ENCODE data around the gene CLRN1. TPM values are rescaled to one million over a fixed set of nuclear protein-coding genes. Genes with fewer than 3 reads are reported as not detected.

Gene CLRN1
- total RNA-seq, 4 donors from 2014 or later, result not detected

DNA sequence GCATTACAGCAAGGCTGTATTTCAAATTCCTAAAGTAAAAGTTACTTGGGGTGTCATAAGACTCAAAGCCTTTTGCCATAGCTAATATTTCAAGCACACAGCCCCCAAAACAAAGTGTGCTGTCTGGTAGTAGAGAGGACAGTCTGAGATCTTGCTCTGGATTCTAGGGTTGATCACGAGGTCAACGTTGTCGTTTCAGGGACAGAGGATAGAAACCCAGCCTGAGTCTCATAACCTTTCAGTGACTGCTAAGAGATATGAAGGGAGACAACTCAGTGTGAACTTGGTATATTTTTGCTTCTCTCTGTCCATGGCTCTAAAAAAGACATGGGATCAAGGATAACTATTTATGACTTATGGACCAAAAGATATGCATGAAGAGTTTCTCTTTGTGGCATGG lies 41.7 kb downstream of the CLRN1 start:
- Histone ChIP-seq H3K36me3 (no peaks in the 10 kb centered on the region), H3K27ac (no peak overlapping the region), H3K27me3 (no peaks in the 10 kb centered on the region), H3K4me3 (no peak overlapping the region), H3K9me3 (no peaks in the 10 kb centered on the region), H3K4me1 (peaks cover 0 to 1% (median 0%) of the 10 kb centered on the region in 4 donors)
- TF ChIP-seq POLR2A (IDR thresholded peaks at IDR 0.05) (no peak), EP300 (IDR thresholded peaks at IDR 0.05) (no peak)
- TF ChIP-seq, protein P1, sequence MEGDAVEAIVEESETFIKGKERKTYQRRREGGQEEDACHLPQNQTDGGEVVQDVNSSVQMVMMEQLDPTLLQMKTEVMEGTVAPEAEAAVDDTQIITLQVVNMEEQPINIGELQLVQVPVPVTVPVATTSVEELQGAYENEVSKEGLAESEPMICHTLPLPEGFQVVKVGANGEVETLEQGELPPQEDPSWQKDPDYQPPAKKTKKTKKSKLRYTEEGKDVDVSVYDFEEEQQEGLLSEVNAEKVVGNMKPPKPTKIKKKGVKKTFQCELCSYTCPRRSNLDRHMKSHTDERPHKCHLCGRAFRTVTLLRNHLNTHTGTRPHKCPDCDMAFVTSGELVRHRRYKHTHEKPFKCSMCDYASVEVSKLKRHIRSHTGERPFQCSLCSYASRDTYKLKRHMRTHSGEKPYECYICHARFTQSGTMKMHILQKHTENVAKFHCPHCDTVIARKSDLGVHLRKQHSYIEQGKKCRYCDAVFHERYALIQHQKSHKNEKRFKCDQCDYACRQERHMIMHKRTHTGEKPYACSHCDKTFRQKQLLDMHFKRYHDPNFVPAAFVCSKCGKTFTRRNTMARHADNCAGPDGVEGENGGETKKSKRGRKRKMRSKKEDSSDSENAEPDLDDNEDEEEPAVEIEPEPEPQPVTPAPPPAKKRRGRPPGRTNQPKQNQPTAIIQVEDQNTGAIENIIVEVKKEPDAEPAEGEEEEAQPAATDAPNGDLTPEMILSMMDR (IDR thresholded peaks at IDR 0.05), result no peak
- no peak for DNase-seq (ENCODE audit: low spot score in 2 of 2)
- WGBS, 2 donors, result 46% methylated on average over 3 of the region's 3 CpGs

DNA sequence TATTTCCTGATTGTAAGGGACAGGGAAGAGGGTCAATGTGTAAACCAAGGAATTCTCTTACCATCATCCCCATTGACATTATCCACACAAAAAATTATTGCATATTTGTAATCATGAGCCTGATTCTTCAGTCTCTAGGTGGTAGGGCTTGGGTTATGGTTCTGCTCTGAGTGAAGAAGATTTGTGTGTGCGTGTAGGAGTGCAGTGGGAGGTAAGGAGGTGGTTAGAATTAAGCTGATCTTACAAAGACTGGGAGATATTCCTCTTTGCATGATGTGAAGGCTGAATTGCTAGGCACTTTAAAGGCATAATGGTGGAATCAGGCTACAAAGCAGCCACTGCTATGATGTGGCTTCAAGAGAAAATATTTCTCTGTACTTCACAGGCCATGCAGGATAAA lies 44.3 kb downstream of the CLRN1 start:
- TF ChIP-seq POLR2A (IDR thresholded peaks at IDR 0.05), result no peak
- TF ChIP-seq, protein P1 (IDR thresholded peaks at IDR 0.05), result no peak
- no peak for TF ChIP-seq EP300 (IDR thresholded peaks at IDR 0.05)
- H3K4me1 ChIP-seq, result peaks cover 0 to 4% (median 0%) of the 10 kb centered on the region in 4 donors
- no peaks in the 10 kb centered on the region for H3K36me3 ChIP-seq
- H3K4me3 ChIP-seq, result no peak overlapping the region
- no peaks in the 10 kb centered on the region for H3K9me3 ChIP-seq
- H3K27ac ChIP-seq, result no peak overlapping the region
- WGBS, 2 donors, result 91 to 97% methylated on average over 1 of the region's 1 CpG
- no peaks in the 10 kb centered on the region for H3K27me3 ChIP-seq
- DNase-seq (ENCODE audit: low spot score in 2 of 2), result no peak

DNA sequence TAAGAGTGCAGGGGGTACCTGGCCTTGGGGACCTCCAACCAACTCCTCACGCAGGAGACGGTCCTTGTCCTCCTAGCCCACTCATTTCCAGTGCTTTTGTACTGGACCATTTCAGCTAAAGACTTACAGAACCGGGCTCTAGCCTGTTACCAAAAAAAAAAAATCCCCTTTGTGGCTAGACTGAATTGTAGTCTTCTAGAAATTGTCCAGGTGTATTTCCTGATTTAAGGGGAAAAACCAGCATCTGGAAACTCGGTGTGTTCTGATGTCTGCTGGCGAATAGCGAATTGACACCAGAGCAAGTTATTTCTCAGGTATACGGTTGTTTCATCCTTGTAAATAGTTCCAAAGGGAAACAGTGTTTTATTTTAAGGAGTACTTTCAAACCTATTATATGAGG lies 46.2 kb downstream of the CLRN1 start:
- TF ChIP-seq, protein P1 (IDR thresholded peaks at IDR 0.05), result no peak
- TF ChIP-seq POLR2A (IDR thresholded peaks at IDR 0.05) (no peak), EP300 (IDR thresholded peaks at IDR 0.05) (no peak)
- Histone ChIP-seq H3K9me3 (no peaks in the 10 kb centered on the region), H3K36me3 (no peaks in the 10 kb centered on the region), H3K4me1 (peaks cover 0 to 4% (median 0%) of the 10 kb centered on the region in 4 donors), H3K27ac (no peak overlapping the region), H3K27me3 (no peaks in the 10 kb centered on the region), H3K4me3 (no peak overlapping the region)
- 78 to 81% methylated on average over 7 of the region's 7 CpGs for WGBS, 2 donors
- DNase-seq (ENCODE audit: low spot score in 2 of 2), result no peak

DNA sequence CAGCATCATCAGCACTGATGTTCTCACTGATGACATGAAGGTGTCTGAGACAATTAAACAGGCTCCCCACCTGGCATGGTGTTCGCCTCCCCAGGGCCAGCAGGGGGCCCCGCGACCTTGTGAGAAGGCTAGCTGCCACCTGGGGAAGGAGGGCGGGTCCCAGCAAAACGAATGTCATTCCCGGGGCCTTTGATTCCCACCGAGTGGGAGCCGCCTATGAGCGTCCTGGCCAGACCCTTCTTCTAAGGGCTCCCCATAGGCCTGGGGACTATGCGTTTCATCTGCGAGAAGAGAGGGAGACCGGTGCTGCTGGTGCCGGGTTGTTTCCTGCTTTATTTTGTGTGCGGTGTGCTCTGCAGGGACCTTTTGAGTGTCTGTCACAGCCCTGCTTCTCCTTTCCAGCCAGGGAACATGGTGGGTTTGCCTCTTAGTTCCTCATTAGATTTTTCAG lies 46.8 kb downstream of the CLRN1 start:
- Histone ChIP-seq H3K4me3 (peak overlapping the region in 1 of 4 donors; percentile 9), H3K4me1 (peaks cover 0 to 4% (median 0%) of the 10 kb centered on the region in 4 donors), H3K9me3 (no peaks in the 10 kb centered on the region), H3K36me3 (no peaks in the 10 kb centered on the region), H3K27me3 (no peaks in the 10 kb centered on the region), H3K27ac (no peak overlapping the region)
- DNase-seq (ENCODE audit: low spot score in 2 of 2), result no peak
- 23 to 26% methylated on average over 13 to 14 of the region's 14 CpGs for WGBS, 2 donors
- TF ChIP-seq, protein P1 (IDR thresholded peaks at IDR 0.05), result peak; percentile 16 to 51 (median 26)
- no peak for TF ChIP-seq POLR2A (IDR thresholded peaks at IDR 0.05)
- no peak for TF ChIP-seq EP300 (IDR thresholded peaks at IDR 0.05)

DNA sequence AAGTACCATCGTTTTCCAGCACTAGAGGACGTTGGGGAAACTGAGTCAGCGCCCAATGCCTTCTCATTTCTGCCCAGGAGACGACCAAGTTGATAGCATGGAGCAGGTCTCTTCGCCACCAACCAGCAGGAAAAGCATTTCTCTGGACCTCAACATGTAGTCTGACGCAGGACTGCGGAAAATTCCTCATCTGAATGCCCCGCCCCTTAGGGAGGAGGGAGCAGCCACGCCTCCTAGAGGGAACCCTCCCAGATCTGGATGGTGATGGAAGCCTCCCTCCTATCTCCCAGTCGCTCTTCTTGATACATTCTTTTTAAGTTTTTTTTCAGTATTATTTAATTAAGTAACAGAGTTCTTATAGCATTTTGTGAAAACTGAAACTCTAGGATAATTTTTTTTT lies 49.9 kb downstream of the CLRN1 start:
- peaks cover 0 to 4% (median 0%) of the 10 kb centered on the region in 4 donors for H3K4me1 ChIP-seq
- no peak for DNase-seq (ENCODE audit: low spot score in 2 of 2)
- no peaks in the 10 kb centered on the region for H3K27me3 ChIP-seq
- H3K36me3 ChIP-seq, result no peaks in the 10 kb centered on the region
- TF ChIP-seq, protein P1 (IDR thresholded peaks at IDR 0.05), result no peak
- TF ChIP-seq POLR2A (IDR thresholded peaks at IDR 0.05), result no peak
- TF ChIP-seq EP300 (IDR thresholded peaks at IDR 0.05), result no peak
- H3K27ac ChIP-seq, result no peak overlapping the region
- H3K4me3 ChIP-seq, result no peak overlapping the region
- WGBS, 2 donors, result 68 to 71% methylated on average over 10 of the region's 10 CpGs
- H3K9me3 ChIP-seq, result no peaks in the 10 kb centered on the region
